GM19467 (cell line): Measurements from ENCODE around the gene FSTL4.
"Not testable (repeated sequence)": the region's sequence is repeated elsewhere in the genome, so short reads cannot be mapped to it uniquely, and the experiment has no call there.

Experiments
- ATAC-seq: cut with Tn5 transposase; IDR thresholded peaks from one replicate; pipeline ENCODE4 v1.9.1; 2021; ENCODE audit warnings: mild to moderate bottlenecking, moderate library complexity; ENCODE audit not compliant: unreplicated experiment

Gene FSTL4

DNA sequence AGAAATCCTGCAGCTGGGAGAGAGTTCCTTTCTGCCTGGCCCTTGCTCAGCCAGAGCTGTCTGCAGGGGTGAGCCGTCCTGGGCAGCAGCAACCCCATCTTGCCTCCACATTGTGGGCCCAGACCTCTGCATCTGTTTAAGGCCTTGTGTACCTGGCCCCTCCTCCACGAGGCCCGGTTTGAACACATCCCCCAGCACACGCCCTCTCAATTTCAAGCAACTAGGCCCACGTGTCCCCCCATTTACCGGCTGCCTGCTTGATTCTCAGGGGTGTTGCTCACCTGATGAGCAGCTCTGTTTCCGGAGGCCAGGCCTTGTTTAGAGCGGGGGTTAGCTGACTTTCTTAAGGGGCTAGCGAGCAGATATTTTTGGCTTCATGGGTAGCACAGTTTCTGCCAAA is 378.7 kb downstream of the FSTL4 start:
- no peak for ATAC-seq

DNA sequence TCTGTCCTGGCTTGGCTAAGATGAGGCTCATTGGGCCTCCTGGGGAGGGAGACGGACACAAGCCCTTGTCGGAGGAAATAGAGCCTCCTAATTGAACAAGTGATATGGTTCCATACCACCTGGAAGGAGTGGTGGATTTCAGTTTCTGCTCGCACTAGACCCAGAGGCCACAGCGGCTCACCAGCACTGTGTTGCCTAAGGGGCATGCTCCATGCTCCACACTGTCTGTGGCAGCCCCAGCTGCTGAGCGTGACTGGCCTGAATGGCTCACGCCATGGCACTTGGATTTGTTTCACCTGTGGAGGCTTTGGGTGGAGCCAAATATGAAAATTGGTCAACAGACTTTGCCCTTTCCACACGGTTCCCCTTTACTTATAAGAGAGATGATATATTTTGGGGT is 379.4 kb downstream of the FSTL4 start:
- no peak for ATAC-seq

DNA sequence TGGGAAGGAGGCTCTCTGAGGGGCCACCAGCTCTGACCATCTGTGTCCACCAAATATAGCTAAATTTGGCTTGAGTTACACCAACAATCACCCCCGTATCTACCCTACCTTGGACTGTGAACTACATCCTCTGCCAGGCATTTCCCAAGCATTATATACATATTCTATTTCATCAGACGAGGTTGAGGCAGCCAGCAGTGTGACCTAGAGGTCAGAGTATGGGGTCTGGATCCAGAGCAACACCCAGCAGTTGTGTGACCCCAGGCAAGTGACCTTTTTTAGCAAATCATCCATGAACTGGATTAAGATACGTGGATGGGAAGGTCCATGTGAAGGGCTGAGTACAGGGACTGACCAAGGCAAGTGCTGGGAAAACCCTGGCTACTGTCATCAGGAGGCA is 379.9 kb downstream of the FSTL4 start:
- ATAC-seq, result no peak

DNA sequence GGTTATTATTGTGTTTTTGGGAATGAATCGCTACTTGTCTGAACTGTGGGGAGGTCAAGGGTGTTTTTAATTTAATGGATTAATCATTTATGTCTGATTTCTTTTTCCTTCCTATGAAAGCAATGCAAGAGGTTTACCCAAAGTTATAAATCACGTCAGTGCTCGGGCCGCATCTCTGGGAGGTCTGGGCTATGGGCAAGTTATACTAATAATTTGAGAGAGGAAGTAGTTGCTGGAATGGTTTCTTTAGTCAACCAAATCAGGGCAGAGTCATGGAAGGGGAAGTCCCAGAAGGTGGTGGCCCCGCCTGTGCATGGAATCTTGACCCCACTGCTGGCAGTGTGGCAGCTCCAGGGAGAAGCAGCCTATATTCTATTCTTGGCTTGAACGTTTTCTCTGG is 380.3 kb downstream of the FSTL4 start:
- no peak for ATAC-seq

DNA sequence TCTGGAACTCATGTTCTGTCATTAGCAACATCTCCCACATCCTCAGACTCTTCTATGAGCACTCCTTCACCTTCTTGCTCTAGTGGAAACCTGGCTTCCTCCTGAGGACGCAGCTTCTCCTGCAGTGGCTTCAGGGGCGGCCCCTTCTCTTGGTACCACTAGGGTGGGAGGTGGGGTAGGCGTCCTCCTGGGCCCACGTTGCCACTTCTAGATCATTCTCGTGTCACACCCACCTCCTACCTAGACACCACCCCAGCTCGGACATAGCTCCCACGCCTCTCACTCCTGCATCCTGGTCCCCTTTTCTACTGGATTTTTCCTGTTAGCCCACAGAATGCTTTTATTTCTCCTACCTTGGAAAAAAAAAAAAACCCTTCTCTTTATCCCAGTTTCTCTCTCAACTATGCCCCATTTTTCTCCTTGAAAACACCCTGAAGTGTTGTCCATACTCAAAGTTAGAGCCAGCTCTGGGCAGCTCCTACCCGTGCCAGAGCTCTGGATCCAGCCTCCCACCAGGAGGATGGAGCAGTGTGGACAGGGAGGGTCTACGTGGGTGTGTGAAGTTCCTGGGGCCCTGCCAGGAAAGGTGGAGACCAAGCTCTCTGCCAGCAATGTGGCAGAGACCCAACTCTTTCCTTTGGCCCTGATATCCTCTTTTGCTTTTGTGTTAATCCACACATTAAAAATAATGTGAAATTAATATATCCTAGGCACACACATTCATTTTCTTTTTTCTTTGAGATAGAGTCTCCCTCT is 381.3 kb downstream of the FSTL4 start:
- no peak for ATAC-seq

DNA sequence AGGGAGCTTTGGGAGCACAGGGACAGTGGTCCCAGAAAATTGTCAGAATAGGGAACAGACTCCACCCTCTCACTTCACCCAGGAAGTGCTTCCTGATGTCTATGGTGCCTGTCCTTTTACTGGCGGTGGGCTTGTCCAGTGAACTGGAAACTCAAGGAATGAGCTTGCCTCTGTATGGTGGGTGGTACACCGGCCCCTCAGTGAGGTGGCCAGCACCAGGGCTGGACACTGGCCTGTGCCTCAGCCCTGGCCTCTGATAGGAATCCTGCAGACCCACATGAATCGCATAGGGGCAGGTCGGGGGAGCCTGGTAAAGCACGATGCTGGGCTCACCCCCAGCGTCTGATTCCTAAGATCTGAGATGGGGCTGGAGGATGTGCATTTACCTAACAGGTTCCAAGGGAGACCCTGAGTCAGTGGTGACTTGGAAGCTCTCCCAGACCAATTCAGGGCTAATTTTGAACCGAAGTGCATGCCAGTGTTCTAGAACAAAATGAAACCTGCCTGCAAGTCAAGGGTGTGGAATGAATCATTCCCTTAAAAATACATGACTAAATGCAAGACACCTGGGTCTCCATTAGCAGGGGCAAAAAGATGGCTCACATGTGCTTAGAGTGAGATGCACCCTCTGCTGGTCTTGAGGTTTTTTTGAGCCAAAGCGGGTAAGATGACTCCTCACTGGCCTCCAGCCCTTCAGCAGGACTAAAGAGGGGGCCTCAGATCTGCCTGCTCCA is 382.2 kb downstream of the FSTL4 start:
- ATAC-seq, result no peak

DNA sequence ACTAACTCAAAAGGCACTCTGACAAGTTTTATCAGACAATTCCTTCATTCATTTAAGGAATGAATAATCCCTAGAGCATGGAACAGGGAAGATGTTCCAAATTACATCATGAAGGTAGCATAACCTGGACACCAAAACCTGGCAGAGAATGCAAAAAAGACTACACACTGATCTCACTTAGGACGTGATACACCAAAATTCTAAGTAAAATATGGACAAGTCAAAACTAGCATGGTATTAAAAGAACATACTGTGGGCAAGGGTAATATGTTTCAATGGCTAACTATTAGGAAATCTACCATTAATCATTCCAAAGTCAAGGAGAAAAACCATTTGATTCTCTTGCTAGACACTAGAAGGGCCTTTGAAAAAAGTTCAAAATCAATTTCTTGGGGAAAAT is 384.0 kb downstream of the FSTL4 start:
- no peak for ATAC-seq

DNA sequence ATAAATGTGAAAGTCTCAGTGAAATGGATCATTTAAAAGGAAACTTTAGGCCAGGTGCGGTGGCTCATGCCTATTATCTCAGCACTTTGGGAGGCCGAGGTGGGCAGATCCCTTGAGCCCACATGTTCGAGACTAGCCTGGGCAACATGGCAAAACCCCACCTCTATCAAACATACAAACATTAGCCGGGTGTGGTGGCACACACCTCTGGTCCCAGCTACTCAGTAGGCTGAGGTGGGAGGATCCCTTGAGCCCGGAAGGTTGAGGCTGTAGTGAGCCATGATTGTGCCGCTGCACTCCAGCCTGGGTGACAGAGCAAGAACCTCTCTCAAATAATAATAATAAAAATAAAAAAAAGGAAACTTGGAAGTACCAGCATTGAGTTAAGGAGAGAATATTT is 384.4 kb downstream of the FSTL4 start:
- ATAC-seq, result no peak

DNA sequence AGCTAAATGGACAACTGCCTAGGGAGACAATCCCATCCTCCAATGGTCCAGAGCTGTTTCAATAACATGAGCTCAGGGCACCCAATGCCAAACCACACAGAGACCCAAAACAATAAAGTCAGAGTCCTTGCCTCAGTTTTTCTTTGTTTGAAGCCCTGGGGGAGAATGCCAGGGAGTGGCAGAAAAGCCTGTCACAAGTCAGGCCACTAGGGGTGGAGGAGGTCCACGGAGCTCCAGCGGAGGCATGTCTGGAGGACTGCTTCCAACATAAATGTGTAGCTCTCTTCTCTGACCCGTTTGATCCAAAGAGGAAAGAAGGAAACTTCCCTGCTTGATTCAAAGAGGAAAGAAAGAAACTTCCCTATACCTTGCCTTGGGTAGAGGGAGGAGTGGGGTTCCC is 385.3 kb downstream of the FSTL4 start:
- no peak for ATAC-seq

DNA sequence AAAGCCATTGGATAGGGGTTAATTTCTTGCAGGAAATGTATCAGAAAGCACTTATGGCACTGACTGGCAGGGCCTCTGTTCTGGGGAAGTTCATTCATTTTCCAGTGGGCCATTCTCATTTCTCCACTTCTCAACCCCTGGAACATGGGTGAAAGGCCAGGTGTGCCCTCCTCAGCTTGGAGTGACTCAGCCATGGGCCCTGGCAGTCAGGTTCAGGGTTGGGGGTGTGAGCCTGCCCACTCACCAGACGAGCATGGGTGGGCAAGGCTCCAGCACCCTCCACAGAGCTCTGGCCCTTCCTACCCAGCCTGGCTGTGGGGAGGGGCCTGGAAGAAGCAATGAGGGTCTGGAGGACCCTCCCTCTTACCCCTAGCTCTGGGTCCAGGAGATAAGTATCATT is 386.2 kb downstream of the FSTL4 start:
- no peak for ATAC-seq

DNA sequence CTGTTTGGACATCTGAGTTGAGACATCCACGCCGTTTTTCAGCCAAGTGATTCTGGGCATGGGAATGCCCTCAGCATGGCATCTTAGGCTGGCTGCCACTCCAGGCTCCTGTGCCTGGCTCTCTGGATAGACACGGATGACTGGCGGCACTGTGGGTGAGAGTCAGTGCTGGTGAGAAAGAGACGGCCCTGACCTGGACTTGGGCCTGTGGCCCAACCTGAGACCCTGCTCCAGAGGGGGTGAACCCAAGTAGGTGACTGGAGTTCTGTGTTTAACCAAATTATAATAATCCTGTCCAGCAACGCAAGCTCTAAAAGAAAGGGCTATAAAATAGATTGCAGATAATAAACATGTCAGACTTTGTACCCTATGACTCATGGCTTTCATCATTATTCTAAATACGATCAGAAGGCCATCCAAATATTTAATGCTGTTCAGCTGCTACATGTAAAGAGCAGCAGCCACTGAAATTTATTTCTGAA is 386.6 kb downstream of the FSTL4 start:
- no peak for ATAC-seq

DNA sequence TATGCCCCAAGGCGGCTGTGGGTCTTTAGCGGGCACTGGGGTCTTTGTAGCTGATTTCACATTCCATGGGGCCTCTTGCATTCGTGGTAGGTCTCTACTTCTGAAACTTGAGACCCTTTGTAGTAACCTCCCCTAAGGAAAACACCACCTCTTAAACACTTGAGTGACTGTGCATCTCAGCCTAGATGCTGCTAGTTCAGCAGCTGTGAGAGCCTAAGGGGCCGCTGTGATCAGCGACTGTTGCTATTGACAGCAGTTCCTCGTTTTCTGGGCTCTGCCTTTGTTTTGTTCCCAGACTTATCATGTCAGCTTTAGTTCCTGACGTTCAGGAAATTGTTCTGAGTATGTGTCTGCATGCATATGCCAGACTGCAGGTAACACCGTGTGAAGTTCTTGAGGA is 389.4 kb downstream of the FSTL4 start:
- ATAC-seq, result no peak

DNA sequence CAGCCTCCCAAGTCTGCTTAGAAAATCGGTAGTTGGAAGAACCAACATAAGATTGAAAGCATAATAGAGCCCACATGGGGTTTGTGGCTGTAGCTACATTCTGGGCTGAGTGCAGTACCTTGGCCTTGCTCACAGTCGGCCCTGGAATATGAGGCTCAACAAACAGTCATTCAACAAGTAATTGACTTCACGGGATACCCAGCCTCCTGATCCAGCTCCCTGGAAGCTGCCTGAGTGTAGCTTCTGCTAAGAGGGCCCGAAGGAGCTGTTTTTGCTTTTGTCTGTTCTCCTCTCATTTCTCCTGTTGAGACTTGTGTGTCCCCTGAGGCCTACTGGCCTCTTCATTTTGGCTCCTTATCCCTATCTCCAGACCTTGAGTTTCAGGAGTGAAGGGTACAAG is 389.8 kb downstream of the FSTL4 start:
- no peak for ATAC-seq

DNA sequence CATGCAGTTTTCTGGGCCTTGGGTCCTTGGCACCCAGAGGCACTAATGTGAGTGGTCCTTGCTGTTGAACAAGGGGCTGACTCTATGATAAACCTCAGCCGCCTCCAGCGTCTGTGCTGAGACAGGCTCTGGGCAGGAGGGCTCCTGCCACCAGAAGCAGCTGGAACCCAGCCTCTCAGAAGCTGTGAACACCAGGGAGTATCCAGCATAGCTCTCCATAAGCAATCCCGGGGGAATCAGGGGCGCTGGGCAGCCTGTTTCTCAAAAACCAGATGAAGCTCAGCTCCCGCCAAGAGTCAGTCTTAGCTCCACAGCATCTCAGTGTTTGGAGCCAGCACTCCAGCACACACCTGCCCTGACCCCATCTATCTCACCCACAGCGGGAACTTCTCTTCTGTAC is 390.3 kb downstream of the FSTL4 start:
- ATAC-seq, result no peak

DNA sequence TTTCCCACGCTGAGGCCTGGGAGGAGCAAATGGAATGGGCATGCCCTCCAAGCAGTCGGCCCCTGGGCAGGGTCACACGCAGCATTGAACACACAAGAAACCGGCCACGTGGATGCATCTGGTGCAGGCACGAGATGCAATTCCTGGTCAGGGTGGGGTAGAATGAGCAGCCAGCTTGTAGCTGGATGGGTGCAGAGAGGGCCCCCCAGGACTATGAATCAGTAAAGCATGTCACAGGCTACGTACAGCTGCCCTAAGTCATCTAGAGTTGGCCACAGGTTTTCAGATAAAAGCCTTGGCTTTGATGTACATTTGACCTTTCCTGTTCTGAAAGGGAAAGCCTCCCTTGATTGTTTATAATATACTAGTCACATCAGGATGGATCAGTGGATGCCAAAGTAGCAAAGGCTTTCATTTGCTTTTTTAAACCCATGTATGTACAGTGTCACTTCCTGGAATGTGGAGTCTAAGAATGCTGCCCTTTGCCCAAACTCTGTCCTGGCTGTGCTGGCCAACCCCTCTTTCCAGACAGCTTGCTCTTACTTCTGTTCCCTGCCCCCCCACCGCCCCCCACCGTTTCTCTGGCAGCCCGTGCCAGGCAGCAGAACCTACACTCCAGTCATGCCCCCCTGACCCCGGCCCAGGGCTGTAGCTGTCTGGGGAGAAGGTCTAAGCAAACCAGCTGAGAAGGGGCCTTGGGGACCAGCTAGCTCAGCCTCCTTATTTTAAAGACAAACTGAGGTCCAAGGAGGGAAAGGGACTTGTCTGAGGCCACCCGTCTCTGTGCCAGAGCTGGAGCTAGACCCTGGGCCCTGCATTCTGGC is 391.3 kb downstream of the FSTL4 start:
- no peak for ATAC-seq

DNA sequence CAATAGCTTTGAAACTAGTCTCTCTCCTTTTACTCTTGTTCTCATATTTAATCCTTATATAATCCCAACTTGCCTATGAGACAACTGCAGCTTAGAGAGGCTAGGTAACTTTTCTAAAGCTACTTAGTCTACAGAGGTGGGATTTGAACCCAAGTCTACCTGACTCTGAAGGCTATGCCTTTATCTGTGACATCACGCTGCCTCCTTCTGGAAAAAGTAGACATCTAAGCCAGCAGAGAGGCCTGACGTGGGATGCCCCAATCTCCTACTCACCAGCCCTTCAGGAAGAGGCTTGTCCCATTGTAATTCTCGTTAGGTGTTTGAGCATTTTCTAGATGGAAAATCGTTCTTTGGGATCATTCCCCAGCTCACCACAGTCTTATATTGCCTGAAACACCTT is 393.0 kb downstream of the FSTL4 start:
- ATAC-seq, result no peak

DNA sequence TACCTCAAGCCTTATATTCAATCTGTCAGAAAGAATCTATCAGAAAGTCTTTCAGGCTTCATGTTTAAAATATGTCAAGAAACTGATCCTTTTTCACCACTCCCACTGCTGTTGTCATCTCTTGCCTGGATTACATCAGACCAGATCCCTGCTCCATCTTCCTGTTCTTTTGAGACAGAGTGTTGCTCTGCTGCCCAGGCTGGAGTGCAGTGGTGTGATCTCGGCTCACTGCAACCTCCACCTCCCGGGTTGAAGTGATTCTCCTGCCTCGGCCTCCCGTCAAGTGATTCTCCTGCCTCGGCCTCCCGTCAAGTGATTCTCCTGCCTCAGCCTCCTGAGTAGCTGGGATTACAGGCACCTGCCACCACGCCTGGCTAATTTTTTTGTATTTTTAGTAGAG is 396.2 kb downstream of the FSTL4 start:
- not testable (repeated sequence) for ATAC-seq

DNA sequence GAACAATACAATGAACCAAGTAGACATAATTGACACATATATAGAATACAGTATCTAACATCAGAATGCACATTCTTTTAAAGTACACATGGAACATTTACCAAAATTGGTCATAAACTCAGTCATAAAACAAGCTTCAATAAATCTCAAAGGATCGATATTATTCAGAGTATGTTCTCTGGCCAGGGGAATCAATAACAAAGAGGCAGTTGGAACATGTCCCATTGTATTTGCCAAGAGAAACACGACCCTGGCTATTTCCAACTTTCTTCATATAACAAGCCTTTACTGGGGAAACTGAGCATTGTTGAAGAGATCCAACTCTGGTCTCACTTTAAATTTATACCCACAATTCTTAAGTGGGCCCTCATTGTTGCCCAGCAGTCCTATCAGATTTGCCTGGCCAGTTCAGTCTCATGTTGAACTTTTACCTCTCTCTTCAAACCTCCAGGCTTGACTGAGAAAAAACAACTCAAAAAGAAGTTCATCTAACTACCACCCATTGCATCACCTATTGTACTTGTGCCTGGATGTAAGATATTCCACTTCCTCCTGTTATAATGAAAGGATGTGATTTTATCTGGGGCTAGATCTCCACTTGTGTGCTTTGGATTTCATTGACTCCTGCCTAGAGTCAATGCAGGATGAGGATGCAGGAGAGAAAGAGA is 398.1 kb downstream of the FSTL4 start:
- ATAC-seq, result no peak

DNA sequence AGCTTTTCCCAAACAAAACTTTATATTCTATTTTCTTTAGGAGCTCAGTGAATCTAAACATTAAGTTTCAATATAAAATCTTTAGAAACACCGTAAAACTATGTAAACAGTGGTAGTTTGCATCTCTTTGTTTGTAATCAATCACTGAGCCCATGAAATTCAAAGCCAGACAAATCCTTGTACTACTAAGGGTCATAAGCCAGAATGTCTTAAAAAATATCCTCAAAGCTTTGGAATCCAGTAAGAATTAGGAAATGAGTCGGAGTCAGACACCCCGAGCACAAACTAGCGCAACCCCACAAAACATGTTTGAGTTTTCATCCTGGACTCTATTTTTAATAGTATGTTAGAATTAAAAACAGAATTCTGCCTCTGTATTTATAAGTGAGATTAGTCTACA is 406.7 kb downstream of the FSTL4 start:
- no peak for ATAC-seq

DNA sequence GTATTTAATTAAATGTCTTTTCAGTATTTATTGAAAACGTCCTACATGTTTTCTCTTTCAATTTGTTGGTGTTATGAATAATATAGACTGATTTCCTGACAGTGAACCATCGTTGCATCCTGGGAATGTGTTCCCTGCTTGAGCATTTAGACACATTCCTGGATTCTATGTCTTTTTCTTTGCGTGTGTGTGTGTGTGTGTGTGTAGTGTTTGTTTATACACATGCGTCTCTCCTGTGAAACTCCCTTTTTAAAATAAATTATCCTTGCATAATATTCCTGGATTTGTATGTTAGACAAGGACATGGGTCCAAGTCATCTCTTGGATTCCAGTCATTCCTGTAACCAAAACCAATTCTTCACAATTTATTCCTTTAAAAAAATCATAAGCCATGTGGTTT is 407.1 kb downstream of the FSTL4 start:
- ATAC-seq, result no peak
